Right lobe of liver (tissue), 4 donors: ENCODE measurements around the gene TCF25.

Source experiments
- POLR2A ChIP-seq: fragments of 450-650 bp; IDR thresholded peaks from one replicate; pipeline ENCODE4 v1.6.1; 2017; ENCODE audit warnings: antibody characterized with exemption, mild to moderate bottlenecking
- TF ChIP-seq, protein P1 (sequence below), 4 donors: fragments of 200-600 bp in 3 of 4; fragments of 450-650 bp in 1 of 4; IDR thresholded peaks; one replicate each; pipeline versions ENCODE4 v1.5.1 to v1.8.0; 2016 to 2022; ENCODE audit warnings: antibody characterized with exemption in 4 of 4, mild to moderate bottlenecking in 2 of 4
- donor health status: DM: no; HTN: no; CAD: no.
- donor health status: DM: no; HTN: no; CAD: no.
- donor health status: DM: no; HTN: yes; CAD: no.

DNA sequence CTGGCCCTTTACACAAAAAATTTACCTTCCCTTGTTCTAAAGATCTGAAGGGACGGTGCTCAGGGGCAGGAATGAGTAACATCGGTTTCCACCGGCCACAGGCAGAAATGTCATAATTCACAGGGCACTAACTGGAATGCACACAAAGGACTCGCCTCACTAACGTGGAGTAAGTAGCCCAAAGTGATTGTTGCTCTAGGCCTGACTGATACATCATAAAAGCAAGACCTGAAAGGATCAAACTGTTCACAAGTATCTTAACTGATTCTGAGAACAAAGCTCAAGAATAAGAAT, 8.9 kb upstream of the TCF25 start:
- TF ChIP-seq, protein P1, sequence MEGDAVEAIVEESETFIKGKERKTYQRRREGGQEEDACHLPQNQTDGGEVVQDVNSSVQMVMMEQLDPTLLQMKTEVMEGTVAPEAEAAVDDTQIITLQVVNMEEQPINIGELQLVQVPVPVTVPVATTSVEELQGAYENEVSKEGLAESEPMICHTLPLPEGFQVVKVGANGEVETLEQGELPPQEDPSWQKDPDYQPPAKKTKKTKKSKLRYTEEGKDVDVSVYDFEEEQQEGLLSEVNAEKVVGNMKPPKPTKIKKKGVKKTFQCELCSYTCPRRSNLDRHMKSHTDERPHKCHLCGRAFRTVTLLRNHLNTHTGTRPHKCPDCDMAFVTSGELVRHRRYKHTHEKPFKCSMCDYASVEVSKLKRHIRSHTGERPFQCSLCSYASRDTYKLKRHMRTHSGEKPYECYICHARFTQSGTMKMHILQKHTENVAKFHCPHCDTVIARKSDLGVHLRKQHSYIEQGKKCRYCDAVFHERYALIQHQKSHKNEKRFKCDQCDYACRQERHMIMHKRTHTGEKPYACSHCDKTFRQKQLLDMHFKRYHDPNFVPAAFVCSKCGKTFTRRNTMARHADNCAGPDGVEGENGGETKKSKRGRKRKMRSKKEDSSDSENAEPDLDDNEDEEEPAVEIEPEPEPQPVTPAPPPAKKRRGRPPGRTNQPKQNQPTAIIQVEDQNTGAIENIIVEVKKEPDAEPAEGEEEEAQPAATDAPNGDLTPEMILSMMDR (IDR thresholded peaks at IDR 0.05) = no peak
- TF ChIP-seq POLR2A = no peak
